HL-60 (cell line): Measurements from ENCODE around the gene SFXN3.

Source experiments
- DNase-seq, 2 experiments: peaks; one replicate each; pipeline ENCODE4 v3.0.0-alpha.2; 2010 to 2020; ENCODE audit warnings: low read depth in 1 of 2, low spot score in 1 of 2
- H3K27ac ChIP-seq: fragments of 250-450 bp; sonication (Bioruptor Pico); replicated peaks from 2 replicates; pipeline ENCODE4 v1.5.1; 2020; ENCODE audit warnings: mild to moderate bottlenecking, moderate library complexity
- H3K27me3 ChIP-seq: fragments of 250-450 bp; sonication (Bioruptor Pico); 2 replicates; pipeline ENCODE4 v1.5.1; 2021; ENCODE audit warnings: mild to moderate bottlenecking, moderate library complexity; ENCODE audit not compliant: insufficient read depth, poor library complexity, severe bottlenecking
- H3K4me3 ChIP-seq: replicated peaks from 2 replicates; pipeline ENCODE4 v1.5.1; 2011; ENCODE audit warnings: mild to moderate bottlenecking, control low read depth, low read length; ENCODE audit not compliant: insufficient read depth
- GABPA ChIP-seq: IDR thresholded peaks from 2 replicates; pipeline ENCODE4 v1.6.1; 2012; ENCODE audit warnings: low read depth
- POLR2AphosphoS5 ChIP-seq: IDR thresholded peaks from 2 replicates; pipeline ENCODE4 v1.6.1; 2012; ENCODE audit warnings: low read depth
- REST ChIP-seq: IDR thresholded peaks from 2 replicates; pipeline ENCODE4 v1.6.1; 2012; ENCODE audit warnings: low read depth; ENCODE audit not compliant: insufficient replicate concordance
- SPI1 ChIP-seq: IDR thresholded peaks from 2 replicates; pipeline ENCODE4 v1.6.1; 2012; ENCODE audit warnings: low read depth, mild to moderate bottlenecking, borderline replicate concordance
- TF ChIP-seq, protein P1 (sequence below): IDR thresholded peaks from one replicate; pipeline ENCODE4 v1.5.1; 2011; ENCODE audit warnings: low read length, control low read depth, inconsistent platforms; ENCODE audit not compliant: insufficient read depth

SFXN3 gene

GRCh38 chr10:101029520-101030295, 1.3 kb upstream of the SFXN3 start:
- TF ChIP-seq GABPA = no peak
- TF ChIP-seq, protein P1, sequence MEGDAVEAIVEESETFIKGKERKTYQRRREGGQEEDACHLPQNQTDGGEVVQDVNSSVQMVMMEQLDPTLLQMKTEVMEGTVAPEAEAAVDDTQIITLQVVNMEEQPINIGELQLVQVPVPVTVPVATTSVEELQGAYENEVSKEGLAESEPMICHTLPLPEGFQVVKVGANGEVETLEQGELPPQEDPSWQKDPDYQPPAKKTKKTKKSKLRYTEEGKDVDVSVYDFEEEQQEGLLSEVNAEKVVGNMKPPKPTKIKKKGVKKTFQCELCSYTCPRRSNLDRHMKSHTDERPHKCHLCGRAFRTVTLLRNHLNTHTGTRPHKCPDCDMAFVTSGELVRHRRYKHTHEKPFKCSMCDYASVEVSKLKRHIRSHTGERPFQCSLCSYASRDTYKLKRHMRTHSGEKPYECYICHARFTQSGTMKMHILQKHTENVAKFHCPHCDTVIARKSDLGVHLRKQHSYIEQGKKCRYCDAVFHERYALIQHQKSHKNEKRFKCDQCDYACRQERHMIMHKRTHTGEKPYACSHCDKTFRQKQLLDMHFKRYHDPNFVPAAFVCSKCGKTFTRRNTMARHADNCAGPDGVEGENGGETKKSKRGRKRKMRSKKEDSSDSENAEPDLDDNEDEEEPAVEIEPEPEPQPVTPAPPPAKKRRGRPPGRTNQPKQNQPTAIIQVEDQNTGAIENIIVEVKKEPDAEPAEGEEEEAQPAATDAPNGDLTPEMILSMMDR = peak; percentile 5
- no peak for DNase-seq
- no peak overlapping the region for H3K27ac ChIP-seq
- no peaks in the 10 kb centered on the region for H3K27me3 ChIP-seq
- peak overlapping the region; percentile 74 for H3K4me3 ChIP-seq

- peak overlapping the region; percentile 74 for H3K4me3 ChIP-seq
- no peak for DNase-seq
- H3K27me3 ChIP-seq = no peaks in the 10 kb centered on the region
- TF ChIP-seq, protein P1 = no peak
- TF ChIP-seq POLR2AphosphoS5 (no peak), SPI1 (no peak), REST (no peak), GABPA (no peak)
- no peak overlapping the region for H3K27ac ChIP-seq
Measured at GRCh38 chr10:101030496-101031127, 422 bp upstream of the SFXN3 start.

GRCh38 chr10:101031796-101032636, 982 bp downstream of the SFXN3 start:
- H3K27me3 ChIP-seq = no peaks in the 10 kb centered on the region
- peak overlapping the region; percentile 74 for H3K4me3 ChIP-seq
- peak; percentile 63 to 69 for DNase-seq
- TF ChIP-seq POLR2AphosphoS5 = no peak
- no peak for TF ChIP-seq GABPA
- no peak for TF ChIP-seq SPI1
- TF ChIP-seq, protein P1 = no peak
- TF ChIP-seq REST = no peak
- peak overlapping the region; percentile 74 for H3K27ac ChIP-seq
